GM12864 (cell line): ENCODE results near the gene NABP1.

Source experiments
- DNase-seq: peaks from one replicate; pipeline ENCODE4 v3.0.0-alpha.2; 2011; ENCODE audit warnings: low read depth
- H3K4me3 ChIP-seq: 2 replicates; pipeline ENCODE4 v1.5.1; 2011; ENCODE audit warnings: mild to moderate bottlenecking, low read depth, low read length, control low read depth
- TF ChIP-seq, protein P1 (sequence below): IDR thresholded peaks from 2 replicates; pipeline ENCODE4 v1.5.1; 2011; ENCODE audit warnings: low read depth, mild to moderate bottlenecking, moderate library complexity, low read length, control low read depth, inconsistent platforms; ENCODE audit errors: missing control alignments

Gene NABP1

DNA sequence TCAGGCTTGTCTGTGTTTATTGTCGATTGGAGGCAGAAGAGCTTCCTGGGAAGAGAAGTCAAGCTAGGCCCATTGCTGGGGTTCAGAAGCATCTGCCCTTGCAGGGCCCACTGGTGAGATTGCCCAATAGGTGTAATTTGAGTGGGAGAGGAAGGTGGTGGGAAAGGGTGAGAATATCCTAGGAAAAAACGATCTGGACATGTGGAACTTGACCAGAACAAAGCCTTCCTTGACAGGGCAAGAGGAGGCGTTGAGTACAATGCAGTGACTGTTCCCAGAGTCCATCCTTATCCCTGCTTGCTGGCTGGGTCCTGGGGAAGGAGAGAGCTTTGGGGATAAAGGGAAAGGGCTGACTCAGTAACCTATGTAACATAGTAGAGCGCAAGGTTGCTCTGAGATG, 27.1 kb downstream of the NABP1 start:
- H3K4me3 ChIP-seq, result no peak overlapping the region
- no peak for DNase-seq
- TF ChIP-seq, protein P1, sequence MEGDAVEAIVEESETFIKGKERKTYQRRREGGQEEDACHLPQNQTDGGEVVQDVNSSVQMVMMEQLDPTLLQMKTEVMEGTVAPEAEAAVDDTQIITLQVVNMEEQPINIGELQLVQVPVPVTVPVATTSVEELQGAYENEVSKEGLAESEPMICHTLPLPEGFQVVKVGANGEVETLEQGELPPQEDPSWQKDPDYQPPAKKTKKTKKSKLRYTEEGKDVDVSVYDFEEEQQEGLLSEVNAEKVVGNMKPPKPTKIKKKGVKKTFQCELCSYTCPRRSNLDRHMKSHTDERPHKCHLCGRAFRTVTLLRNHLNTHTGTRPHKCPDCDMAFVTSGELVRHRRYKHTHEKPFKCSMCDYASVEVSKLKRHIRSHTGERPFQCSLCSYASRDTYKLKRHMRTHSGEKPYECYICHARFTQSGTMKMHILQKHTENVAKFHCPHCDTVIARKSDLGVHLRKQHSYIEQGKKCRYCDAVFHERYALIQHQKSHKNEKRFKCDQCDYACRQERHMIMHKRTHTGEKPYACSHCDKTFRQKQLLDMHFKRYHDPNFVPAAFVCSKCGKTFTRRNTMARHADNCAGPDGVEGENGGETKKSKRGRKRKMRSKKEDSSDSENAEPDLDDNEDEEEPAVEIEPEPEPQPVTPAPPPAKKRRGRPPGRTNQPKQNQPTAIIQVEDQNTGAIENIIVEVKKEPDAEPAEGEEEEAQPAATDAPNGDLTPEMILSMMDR, result no peak

DNA sequence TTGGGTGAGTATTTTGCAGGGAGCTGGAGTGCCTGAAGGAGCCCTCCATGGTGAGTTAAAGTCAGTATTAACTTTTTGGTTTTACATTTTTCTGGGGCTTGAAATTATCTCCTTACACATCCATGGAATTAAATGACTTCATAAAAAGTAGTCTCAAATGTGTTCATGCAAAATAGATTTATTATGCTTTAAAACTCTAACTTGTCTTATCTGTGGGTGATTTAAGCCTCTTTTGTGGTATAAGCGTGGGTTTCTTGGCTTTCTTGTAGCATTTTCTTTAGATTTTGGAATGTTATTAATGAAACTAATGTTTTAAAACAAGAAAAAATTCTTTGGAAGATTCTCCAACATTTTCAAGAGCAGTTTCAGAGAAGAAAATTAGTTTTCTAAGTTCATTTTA, 27.8 kb downstream of the NABP1 start:
- TF ChIP-seq, protein P1, result no peak
- H3K4me3 ChIP-seq, result no peak overlapping the region
- DNase-seq, result no peak

DNA sequence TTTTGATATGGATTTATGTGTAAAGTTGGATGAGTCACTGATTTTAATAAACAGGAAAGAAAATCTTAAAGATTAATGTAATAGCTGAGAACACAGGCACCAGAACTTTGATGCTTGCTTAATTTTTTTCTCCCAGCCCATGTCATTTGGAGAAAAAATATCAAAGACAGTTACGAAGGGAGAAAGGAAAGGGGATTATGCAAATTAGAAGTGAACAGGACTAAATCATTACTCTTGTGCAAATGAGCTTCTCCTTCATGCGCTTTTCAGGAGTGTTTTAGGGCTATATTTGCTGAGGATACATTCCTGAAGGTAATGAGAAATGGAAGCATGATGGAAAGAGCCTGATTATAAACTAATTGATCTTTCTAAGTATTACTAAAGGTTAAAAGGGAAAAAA, 28.9 kb downstream of the NABP1 start:
- DNase-seq, result no peak
- TF ChIP-seq, protein P1, result no peak
- no peak overlapping the region for H3K4me3 ChIP-seq

DNA sequence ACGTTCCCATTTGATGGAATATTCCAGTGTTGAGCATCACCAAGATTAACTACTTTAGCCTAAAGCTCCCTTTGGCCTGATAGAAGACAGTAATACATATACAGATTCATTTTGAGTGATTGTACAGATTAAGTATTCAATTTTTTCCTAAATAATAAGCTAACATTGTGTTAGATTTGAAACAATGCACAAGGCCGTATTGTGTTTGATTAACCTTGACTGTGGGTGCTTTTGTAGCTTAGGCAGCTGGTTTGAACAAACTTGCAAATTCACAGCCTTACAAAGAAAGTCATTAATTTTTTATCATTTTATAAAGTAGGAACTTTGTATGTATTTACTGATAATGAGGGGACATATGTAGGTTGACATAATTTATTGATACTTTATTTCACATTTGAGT, 29.6 kb downstream of the NABP1 start:
- TF ChIP-seq, protein P1, result no peak
- no peak overlapping the region for H3K4me3 ChIP-seq
- DNase-seq, result no peak

DNA sequence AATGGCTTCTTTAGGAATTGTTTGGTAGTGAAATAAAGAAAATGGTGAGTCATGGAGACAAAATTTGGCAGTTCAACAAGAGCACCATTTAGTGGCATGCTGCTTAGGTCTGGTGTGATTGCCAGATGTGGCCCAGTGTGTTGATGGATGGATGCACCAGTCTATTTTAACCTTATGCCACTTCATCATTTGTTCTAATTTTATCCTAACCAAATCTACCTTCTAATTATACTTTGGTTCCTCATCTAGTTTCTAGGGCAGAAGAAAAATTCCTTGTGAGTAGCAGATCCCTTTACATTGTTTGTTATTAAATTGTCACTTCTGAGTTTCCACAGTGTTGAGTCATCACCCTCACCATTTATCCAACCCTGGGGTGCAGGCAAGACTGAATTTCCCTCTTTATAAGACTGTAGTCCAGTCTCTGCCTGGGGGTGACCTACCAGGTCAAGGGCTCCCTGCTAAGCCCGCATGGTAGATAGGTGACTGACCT, 32.5 kb downstream of the NABP1 start:
- TF ChIP-seq, protein P1, result no peak
- no peak for DNase-seq
- no peak overlapping the region for H3K4me3 ChIP-seq

DNA sequence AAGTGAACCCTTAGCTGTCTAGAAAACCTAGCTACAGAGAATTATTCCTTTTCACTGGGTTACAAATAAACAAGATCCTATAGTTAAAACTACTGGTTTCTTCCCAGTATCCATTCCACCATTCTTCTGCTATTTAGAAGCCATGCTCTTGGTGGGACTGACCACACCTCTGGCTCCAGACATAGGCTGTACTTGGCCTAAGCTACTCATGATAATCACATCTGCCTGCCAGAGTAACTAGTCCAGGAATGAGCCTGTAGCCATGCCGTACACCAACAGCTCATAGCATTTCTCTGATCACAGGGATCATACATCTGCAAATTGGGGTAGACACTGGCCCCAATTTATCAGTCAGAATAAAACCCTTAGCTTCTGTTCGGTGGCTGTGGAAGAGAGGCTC, 33.7 kb downstream of the NABP1 start:
- DNase-seq, result no peak
- no peak overlapping the region for H3K4me3 ChIP-seq
- TF ChIP-seq, protein P1, result no peak

DNA sequence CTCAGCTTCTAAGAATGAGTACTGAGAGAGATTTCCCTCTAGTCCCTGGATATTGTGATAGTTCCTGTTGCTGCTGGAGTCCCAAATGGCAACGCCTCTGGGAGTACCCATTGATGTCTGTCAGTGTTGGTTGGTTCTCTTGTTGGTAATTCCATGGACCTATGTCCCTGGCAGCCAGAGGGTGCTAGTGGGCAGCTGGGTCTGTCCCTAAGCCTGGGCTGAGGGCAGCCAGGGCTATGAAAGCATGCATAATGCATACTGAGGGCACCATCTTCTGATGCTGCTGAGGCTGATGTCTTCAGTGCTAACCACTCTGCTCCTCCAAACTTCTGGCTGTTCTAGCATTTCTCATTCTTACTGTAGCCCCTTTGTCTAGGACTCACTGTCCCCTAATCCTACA, 35.9 kb downstream of the NABP1 start:
- TF ChIP-seq, protein P1, result peak; percentile 3
- no peak for DNase-seq

More for the DNA sequence above, 35.9 kb downstream of the NABP1 start:
- no peak overlapping the region for H3K4me3 ChIP-seq
